ENCODE results near the gene P4HA1. TPM values are rescaled to one million over a fixed set of nuclear protein-coding genes. Genes with fewer than 3 reads are reported as not detected.

P4HA1 gene
- total RNA-seq, 1 donor from 2014 or later: 28.3 TPM

- DNase-seq (ENCODE audit: low spot score): no peak
Observed at GRCh38 chr10:72981028-72981881, 115.4 kb downstream of the P4HA1 start.

- no peak for DNase-seq (ENCODE audit: low spot score)
Observed at GRCh38 chr10:72980348-72980747, 116.3 kb downstream of the P4HA1 start.

- DNase-seq (ENCODE audit: low spot score): no peak
Observed at GRCh38 chr10:72979709-72980108, 117.0 kb downstream of the P4HA1 start.

DNA sequence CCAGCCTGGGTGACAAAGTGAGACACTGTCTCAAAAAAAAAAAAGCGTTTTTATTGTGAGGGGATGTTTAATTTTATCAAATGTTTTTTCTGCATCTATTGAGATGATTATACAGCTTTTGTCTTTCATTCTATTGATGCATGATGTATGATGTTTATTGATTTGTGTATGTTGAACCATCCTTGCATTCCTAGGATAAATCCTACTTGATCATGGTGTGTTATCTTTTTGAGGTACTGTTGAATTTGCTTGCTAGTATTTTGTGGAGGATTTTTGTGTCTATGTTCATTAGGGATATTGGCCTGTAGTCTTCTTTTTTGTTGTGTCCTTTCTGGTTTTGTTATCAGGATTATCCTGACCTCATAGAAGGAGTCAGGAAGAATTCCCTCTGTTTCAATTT, 119.8 kb downstream of the P4HA1 start:
- DNase-seq (ENCODE audit: low spot score): no peak

Other genes with a start within 250 kb of the P4HA1 start
- not detected for gene OIT3, start 203.1 kb downstream of the P4HA1 start, total RNA-seq
- not detected for gene PLA2G12B, start 142.1 kb downstream of the P4HA1 start, total RNA-seq
- 1.7 TPM for gene NUDT13, start 13.6 kb upstream of the P4HA1 start, total RNA-seq
- 22.0 TPM for gene ECD, start 71.1 kb upstream of the P4HA1 start, total RNA-seq
- gene FAM149B1, start 71.3 kb upstream of the P4HA1 start, total RNA-seq: 18.1 TPM
- 6.5 TPM for gene DNAJC9, start 150.4 kb upstream of the P4HA1 start, total RNA-seq
- gene MRPS16, start 155.8 kb upstream of the P4HA1 start, total RNA-seq: 91.7 TPM

Data from mesenteric fat pad (tissue), 1 donor.